Kidney (tissue), 14 donors: Measurements from ENCODE around the gene ORC3. TPM values are rescaled to one million over a fixed set of nuclear protein-coding genes. Genes with fewer than 3 reads are reported as not detected.
A peak's percentile ranks its signal among the peaks of the same experiment; 100 is the strongest.

Source experiments
- DNase-seq, 5 donors: peaks; one replicate each; pipeline ENCODE4 v3.0.0-alpha.2; 2013 to 2020
- FAIRE-seq: peaks from 2 replicates; lab custom pipeline; 2012; peaks lifted over from hg19 to GRCh38; lab: Jason Lieb, UNC
- H3K27ac ChIP-seq, 2 donors: one replicate each; pipeline ENCODE4 v1.7.0; 2013; ENCODE audit warnings: low read depth in 2 of 2, low read length in 2 of 2, inconsistent platforms in 1 of 2
- H3K27me3 ChIP-seq: one replicate; pipeline ENCODE4 v1.7.1; 2013; ENCODE audit warnings: low read length, inconsistent platforms; ENCODE audit not compliant: control insufficient read depth, insufficient read depth
- H3K36me3 ChIP-seq, 3 donors: one replicate each; pipeline versions ENCODE4 v1.7.0 to v1.7.1; 2013; ENCODE audit warnings: low read length in 3 of 3, control low read depth in 1 of 3, inconsistent platforms in 1 of 3; ENCODE audit not compliant: insufficient read depth in 3 of 3, control insufficient read depth in 2 of 3
- H3K4me1 ChIP-seq, 3 donors: one replicate each; pipeline versions ENCODE4 v1.7.0 to v1.7.1; 2013; ENCODE audit warnings: low read length in 3 of 3, inconsistent platforms in 1 of 3, low read depth in 1 of 3; ENCODE audit not compliant: control insufficient read depth in 2 of 3, insufficient read depth in 2 of 3
- H3K4me3 ChIP-seq, 3 donors: one replicate each; pipeline versions ENCODE4 v1.7.0 to v1.8.1; 2013; ENCODE audit warnings: low read length in 3 of 3, control low read depth in 1 of 3, inconsistent platforms in 1 of 3
- H3K9ac ChIP-seq, 3 donors: one replicate each; pipeline versions ENCODE4 v1.7.0 to v1.7.1; 2013; ENCODE audit warnings: low read length in 3 of 3, control low read depth in 1 of 3, inconsistent platforms in 1 of 3
- H3K9me3 ChIP-seq, 3 donors: one replicate each; pipeline versions ENCODE4 v1.7.0 to v1.7.1; 2013; ENCODE audit warnings: low read length in 3 of 3, control low read depth in 1 of 3, inconsistent platforms in 1 of 3; ENCODE audit not compliant: control insufficient read depth in 2 of 3, insufficient read depth in 1 of 3
- CTCF ChIP-seq: IDR thresholded peaks from 3 replicates; pipeline ENCODE4 v1.5.1; 2012; ENCODE audit warnings: mild to moderate bottlenecking, moderate library complexity, borderline replicate concordance; ENCODE audit not compliant: insufficient read depth; ENCODE audit errors: extremely low read depth
- intact Hi-C: fragments of 100-400 bp; cut with DNase I; formaldehyde crosslinking; loops from one replicate; pipeline ENCODE4 v1.11.1; 2022
- polyA plus RNA-seq: library from polyadenylated mRNA; stranded (reverse); fragments of 350-450 nt; fragmentation: Illumina TruSeq; extraction: RNeasy Lipid Tissue Mini Kit (QIAGEN cat#74804); gene quantifications from one replicate; pipeline ENCODE4 v1.2.3, GENCODE V29; 2014; ENCODE audit warnings: low read depth, low replicate concordance; ENCODE audit not compliant: insufficient read depth
- total RNA-seq: library from RNA; stranded (reverse); fragmentation: NEBNext Ultra II Directional; extraction: Animal tissue kit (Norgen Biotek cat#: 25700); gene quantifications from one replicate; pipeline ENCODE4 v1.2.1, GENCODE V29; 2021
- donor health status: control.
- donor health status: control.
- donor health status: control.
- donor health status: control.
- donor health status: control.
- donor health status: DM: yes; HTN: yes; CAD: no.
- donor health status: Normal renal cell carcinoma (clear cell type).

ORC3 gene
- total and polyA plus RNA-seq, 2 donors from 2014 or later: 16.4 to 22.7 TPM

GRCh38 chr6:87617405-87617804 lies 27.5 kb downstream of the ORC3 start:
- no peak for TF ChIP-seq CTCF
- DNase-seq (no peak), FAIRE-seq (no peak)
- no peak overlapping the region for H3K9ac ChIP-seq
- no peaks in the 10 kb centered on the region for H3K9me3 ChIP-seq
- no peak overlapping the region for H3K4me3 ChIP-seq
- H3K4me1 ChIP-seq: no peaks in the 10 kb centered on the region
- intact Hi-C loops: no loop called here
- no peaks in the 10 kb centered on the region for H3K27me3 ChIP-seq
- H3K36me3 ChIP-seq: peaks cover 0 to 10% (median 0%) of the 10 kb centered on the region in 3 donors
- H3K27ac ChIP-seq: no peak overlapping the region

DNA sequence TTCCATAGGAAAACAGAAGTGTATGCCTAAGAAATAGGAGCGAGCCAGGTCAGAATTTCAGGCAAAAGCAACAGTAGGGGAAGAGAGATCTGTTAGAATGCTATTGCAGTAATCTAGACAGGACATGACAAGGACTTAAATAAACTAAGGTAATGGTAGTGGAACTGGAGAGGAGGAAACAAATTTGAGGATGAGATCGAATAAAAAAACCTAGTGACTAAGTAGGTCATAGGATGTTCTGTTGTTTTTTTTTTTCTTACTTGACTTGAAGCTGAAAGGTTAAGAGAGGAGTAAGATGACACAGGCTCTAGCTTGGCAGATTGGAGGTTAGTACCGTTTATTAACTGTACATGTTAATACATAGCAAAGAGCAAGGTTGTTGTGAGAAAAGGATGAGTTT lies 28.6 kb downstream of the ORC3 start:
- DNase-seq (no peak), FAIRE-seq (no peak)
- H3K27ac ChIP-seq: no peak overlapping the region
- no peaks in the 10 kb centered on the region for H3K27me3 ChIP-seq
- peaks cover 0 to 10% (median 0%) of the 10 kb centered on the region in 3 donors for H3K36me3 ChIP-seq
- intact Hi-C loops: no loop called here
- no peaks in the 10 kb centered on the region for H3K9me3 ChIP-seq
- H3K4me3 ChIP-seq: no peak overlapping the region
- TF ChIP-seq CTCF: no peak
- no peaks in the 10 kb centered on the region for H3K4me1 ChIP-seq
- no peak overlapping the region for H3K9ac ChIP-seq

- no peak for TF ChIP-seq CTCF
- intact Hi-C loops: no loop called here
- Histone ChIP-seq H3K9ac (no peak overlapping the region), H3K9me3 (no peaks in the 10 kb centered on the region), H3K4me3 (no peak overlapping the region), H3K27me3 (no peaks in the 10 kb centered on the region), H3K27ac (peak overlapping the region in 1 of 2 donors; percentile 60), H3K4me1 (no peaks in the 10 kb centered on the region), H3K36me3 (peaks cover 0 to 4% (median 0%) of the 10 kb centered on the region in 3 donors)
- DNase-seq: no peak
- FAIRE-seq: no peak
Observed at GRCh38 chr6:87623248-87623647, 33.3 kb downstream of the ORC3 start.

DNA sequence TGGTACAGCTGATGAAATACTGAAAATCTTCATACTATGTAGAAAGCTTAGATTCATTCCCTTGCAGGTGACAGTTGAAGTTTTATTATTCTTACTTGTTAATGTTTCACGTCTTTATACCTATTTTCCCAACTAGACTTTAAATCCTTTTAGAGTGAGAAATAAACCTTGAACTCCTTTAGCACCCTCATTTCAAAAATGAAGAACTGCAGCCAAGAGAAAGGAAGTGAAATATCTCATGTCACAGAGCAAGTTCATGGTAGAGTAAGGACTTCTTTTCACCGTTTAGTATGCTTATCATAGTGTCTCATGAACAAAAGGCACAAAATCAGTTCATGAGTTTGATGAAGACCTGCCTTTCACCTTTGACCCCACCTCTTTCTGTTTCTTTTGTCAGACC lies 38.5 kb downstream of the ORC3 start:
- TF ChIP-seq CTCF: no peak
- Histone ChIP-seq H3K4me1 (no peaks in the 10 kb centered on the region), H3K27me3 (no peaks in the 10 kb centered on the region), H3K36me3 (no peaks in the 10 kb centered on the region), H3K9ac (no peak overlapping the region), H3K9me3 (no peaks in the 10 kb centered on the region), H3K27ac (no peak overlapping the region), H3K4me3 (no peak overlapping the region)
- peak in 1 of 5 donors; percentile 4 for DNase-seq
- FAIRE-seq: peak; percentile 80
- intact Hi-C loops: no loop called here
